ENCODE measurements around the gene DRD1.
"Not testable (repeated sequence)": the region's sequence is repeated elsewhere in the genome, so short reads cannot be mapped to it uniquely, and the experiment has no call there.

The DRD1 gene

DNA sequence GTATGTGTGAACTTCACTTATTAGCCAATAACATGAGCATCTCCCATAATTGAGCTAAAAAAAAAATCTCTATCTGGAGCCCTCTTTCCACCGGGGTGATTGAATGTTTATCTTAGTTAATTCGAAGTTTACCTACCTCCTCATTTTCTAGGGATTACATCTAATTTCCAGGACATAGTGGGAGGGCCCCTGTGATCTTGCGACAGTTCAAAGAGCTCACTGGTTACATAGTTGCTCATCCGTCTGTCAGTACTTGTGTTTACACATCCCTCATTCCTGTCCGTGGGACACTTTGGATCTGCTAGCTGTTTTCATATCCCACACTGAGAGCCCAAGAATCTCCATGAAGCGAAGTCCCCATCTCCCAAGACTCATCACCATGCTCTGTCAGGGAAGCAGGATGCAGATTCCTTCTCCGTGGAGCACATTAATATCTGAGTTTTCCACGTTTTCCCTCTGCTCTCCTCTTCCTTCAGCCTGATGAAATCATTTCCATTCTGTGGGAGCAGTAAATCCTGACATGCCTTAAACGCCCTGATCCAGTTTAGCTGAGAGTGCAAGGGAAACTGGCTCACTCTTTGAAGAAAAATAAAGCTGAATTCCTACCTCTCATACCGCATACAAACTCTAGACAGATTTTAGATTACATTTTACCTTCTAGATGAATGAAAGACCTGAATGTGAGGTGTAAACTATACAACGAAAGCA, 24.2 kb upstream of the DRD1 start:
- no peak for DNase-seq

DNA sequence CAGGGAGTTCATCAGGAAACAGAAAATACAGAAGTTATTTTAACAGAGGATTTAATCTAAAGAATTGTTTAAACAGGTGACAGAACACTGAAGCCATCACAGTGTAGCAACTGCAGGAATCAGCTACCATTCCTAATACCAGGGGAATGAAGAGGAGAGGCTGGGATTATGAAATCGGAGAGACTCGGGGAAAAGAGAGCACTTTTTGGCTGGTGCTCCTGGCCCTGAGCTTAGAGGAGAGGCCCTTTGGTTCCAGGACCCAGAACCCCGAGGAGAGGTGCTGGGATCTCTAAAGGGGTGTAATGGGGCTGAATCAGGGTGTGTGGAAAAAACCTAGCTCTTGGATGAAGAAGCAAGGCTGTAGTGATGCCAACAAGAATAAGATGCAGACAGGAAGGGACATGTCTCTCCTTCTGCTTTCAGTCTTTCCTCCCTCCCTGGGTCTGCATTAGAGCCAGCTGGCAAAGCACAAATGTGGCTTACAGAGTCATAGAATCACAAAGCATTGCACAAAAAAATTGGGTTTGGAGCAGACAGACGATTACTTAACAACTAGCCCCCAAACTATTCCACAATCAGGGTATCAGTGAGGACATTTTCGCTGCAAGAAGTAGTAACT, 22.8 kb upstream of the DRD1 start:
- no peak for DNase-seq

DNA sequence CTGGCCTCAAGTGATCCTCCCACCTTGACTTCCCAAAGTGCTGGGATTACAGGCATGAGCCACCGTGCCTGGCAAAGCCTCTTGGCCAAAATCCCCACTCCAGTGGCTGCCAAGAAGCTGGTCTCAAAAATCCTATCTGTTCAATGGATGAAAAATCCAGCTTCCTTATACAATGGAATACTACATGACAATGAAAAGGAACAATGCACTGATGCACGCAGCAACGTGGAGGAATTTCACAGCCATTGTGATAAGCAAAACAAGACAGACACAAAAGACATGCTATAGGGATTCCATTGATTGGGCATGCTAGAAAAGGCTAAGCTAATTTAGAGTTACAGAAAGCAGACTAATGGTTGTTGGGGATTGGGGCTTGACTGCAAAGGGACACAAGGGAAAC, 21.3 kb upstream of the DRD1 start:
- DNase-seq: no peak

DNA sequence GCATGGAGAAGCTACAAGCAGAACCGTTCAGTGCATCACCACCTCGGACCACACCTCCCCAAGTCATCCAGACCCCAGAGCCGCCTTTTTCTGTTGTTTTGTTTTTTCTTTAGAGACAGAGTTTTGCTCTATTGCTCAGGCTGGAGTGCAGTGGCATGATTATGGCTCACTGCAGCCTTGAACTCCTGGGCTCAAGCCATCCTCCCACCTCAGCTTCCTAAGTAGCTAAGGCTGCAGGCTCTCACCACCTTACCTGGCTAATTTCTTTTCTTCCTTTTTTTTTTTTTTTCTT, 20.9 kb upstream of the DRD1 start:
- DNase-seq: no peak

DNA sequence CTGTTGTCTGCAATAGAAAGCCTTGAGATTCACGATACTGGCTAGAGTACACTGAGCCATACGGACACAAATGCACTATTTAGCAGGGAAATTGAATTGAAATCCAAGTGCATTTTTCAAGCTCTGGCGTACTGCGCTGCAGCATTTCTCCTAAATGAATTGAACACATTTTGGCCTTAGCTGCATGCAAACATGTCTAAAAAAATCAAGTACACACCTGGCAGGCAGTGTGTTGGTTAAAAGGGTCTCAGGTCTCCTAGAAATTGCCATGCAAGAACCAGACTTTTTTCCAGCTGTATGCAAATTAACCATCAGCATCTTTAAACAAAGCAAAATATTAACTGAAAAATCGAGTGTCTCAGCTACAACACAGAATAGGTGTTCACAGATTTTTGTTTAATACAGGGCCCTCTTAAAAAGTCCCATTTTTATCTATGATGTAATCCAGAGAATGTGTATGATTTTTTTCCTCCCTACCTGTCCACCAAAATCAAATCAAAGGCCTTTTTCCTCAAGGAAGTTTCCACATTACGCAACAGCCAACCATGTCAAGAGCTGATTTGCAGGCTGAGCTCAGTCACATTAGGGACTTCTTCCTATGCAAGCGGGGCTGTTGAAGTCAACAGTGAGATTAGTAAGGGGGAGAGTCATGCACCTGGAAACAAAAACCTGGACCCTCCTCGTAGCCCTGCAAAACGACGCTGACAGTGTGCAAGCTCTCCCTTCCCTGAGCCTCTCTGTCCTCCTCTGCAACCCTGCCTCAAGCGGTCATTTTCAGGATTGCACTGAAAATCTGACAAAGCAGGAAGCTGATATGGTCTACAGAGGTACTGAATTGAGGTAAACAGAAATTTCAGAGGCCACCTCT, 20.3 kb upstream of the DRD1 start:
- DNase-seq: peak; percentile 62

DNA sequence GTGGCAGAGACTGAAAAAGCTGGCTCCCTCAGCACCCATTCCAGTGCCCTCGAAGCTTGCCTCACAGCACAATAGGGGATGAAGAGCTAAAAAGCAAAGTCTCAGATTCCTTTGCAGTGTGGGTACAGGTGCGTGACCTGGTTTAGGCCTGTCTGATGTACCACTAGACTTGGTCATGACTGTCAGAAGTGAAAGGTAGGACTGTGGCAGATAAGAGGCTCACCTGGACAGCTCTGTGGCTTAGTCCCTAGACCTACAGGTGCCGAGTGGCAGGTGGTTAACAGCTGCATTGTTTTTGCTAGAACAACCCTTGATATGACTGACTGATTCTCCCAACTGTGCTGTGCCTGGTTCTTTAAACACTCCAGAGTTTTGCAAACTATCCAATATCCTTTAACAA, 19.7 kb upstream of the DRD1 start:
- DNase-seq: no peak

DNA sequence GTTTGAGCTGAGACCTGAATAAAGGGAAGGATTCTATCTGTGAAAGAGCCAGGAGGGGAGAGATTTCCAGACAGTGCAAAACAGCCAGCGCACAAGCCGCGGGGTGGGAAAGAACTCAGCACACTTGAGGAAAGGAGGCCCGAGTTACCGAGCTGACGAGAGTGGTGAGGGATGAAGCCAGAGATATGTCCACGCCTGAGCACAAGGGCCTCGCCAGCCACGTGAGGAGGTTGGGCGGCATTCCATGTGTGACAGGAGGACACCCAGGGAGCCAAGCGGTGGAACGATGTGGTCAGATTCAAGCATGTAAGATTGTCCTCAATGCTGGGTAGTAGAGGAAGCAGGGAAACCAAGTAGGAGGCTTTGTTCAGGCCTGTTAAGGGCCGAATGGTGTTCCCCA, 17.4 kb upstream of the DRD1 start:
- no peak for DNase-seq

DNA sequence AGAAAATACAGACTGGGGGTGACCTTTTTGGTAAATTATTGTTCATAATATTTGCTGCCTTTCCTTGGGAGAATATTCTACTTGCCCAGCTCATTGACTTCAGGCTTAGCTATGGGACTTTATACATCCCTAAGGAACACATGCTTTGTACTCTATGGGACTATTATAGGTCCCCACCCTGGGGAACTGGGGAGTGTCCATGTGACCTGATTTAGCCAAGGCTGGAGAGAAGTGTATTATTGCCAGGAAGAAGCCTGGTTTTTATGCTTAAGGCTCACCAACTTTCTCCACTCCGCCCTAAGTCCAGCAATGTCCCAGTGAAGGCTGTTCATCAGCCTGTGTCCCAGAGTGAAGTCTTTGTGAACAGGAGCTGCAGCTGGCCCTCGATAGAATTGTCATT, 16.6 kb upstream of the DRD1 start:
- no peak for DNase-seq

DNA sequence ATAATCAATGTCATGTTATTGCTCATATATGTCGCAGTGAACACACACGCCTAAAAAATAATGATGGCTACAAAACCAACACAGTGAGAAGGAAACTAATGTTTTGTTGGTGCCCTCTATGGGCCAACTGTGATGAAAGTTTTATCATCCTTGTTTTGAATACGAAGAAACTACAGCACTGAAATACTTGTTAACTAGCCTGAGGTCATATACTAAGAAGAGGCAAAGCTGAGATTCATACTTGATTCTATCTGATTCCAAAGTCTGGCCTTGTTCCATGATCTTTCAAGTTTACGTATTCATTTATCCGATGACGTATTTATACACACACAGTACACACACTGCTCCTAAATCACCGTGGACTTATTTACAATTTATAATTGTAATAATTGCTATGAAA, 16.1 kb upstream of the DRD1 start:
- DNase-seq: peak; percentile 68

DNA sequence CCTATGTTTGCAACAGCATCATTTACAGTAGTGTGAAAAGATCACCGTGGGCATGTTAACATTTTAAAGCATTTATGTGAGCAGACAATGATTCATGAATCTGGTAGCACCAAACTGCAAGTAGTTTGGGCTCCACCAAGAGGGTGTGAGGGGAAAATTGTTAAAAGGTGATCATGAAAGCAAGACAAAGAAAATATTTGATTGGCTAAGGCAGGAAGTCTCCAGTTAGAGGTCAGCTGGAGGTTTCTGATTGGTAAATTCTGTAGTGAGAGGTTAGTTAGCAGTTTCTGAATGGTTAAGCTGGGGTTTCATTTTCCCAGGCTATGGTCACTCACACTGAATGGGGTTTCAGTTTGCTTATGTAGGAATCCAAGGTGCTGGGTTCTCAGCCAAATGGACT, 13.5 kb upstream of the DRD1 start:
- DNase-seq: no peak

DNA sequence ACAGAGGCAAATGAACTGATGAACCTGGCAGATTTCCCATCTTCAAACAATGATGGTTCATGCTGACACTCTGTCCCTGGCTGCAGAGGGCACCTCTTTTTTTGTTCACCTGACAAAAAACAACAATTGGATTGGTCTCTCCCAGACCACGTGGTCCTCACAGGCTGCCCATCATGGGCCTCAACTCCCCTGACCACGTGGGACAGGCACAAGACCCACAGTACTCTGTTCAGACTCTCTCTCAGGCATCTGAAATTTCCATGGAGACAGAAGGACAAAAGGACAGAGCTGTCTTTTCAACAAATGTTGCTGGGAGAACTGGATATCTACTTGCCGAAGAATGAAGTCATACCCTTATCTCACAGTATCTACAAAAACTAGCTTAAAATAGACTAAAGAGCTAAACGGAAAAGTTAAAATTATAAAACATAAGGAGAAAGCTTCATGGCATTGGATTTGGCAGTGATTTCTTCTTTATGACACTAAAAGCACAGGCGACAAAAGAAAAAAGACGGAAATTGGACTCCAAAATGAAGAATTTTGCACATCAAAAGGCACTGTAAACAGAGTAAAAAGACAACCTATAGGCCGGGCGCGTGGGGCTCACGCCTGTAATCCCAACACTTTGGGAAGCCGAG, 12.2 kb upstream of the DRD1 start:
- DNase-seq: no peak

DNA sequence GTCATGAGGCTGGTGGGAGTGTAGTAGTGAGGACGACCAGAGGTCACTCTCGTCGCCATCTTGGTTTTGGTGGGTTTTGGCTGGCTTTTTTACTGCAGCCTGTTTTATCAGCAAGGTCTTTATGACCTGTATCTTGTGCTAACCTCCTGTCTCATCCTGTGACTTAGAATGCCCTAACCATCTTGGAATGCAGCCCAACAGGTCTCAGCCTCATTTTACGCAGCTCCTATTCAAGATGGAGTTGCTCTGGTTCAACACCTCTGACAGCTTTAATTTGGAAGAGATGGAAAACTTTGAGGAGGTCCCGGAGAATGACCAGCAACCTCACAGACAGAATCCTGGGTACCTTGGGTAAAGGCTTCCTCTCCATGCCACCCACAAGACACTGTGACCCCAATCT, 10.4 kb upstream of the DRD1 start:
- DNase-seq: not testable (repeated sequence)

DNA sequence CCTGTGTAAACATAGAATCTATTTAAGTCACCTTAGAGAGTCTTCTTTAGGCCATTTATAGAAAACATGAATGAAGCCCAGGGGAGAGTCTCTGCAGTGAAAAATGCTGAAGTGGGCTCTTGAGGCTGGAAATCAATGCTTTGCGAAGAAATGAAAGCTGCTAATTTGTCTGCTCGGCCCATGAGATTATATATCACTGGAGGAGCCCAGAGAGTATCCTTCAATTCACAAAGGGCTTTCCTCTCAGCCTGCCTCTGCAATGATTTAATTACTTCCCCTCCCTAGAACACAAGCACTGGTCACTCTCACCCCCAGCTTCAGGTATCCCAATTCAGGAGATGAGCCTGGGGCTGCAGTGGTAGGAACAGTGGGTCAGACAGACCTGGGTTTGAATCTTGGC, 8.2 kb upstream of the DRD1 start:
- DNase-seq: no peak

DNA sequence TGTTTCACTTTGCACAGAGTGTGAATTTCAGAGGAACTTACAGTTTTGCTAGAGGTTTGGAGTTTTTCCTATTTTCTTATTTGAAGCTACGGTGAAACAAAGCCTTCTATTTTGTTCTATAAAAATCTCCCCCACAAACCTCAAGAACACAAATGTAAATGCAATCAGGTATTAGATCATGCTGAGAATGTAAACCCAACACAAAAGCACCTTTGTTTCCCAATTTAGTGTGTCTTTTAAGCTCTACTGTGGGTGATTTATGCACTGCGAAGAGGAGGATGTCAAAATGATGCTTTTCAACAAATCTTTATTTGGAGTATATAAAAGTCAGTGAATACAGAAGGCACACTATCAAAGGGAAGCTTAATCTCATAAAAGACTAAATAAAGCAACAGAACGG, 4.3 kb upstream of the DRD1 start:
- DNase-seq: no peak

DNA sequence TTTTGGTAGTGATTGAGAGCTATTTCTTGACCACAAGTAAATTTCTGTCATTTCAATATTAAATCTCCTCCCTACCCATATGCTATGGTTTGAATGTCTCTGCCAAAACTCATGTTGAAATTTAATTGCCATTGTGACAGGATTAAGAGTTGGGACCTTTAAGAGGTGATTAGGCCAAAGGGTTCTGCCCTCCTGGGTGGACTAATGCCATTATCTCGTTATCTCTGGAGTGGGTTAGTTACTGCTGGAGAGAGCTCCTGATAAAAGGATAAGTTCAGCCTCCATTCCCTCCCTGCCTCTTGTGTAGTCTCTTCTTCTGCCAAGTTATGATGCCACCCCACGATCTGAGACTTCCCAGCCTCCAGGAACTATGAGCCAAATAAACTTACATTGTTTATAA, 3.6 kb upstream of the DRD1 start:
- DNase-seq: no peak

DNA sequence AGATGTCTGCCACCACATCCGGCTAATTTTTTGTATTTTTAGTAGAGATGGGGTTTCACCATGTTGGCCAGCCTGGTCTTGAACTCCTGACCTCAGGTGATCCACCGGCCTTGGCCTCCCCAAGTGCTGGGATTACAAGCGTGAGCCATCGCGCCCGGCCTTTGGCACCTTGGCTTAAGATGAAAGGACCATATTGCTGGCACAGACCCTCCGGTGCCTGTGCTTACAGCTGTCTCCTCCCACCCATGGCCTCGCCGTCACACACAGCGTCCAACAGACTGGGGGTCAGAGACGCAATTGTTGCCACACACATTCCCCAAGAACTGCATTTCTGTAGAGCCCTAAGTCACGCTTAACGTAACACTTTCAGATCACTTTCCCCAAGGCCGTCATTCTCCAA, 2.4 kb upstream of the DRD1 start:
- not testable (repeated sequence) for DNase-seq

DNA sequence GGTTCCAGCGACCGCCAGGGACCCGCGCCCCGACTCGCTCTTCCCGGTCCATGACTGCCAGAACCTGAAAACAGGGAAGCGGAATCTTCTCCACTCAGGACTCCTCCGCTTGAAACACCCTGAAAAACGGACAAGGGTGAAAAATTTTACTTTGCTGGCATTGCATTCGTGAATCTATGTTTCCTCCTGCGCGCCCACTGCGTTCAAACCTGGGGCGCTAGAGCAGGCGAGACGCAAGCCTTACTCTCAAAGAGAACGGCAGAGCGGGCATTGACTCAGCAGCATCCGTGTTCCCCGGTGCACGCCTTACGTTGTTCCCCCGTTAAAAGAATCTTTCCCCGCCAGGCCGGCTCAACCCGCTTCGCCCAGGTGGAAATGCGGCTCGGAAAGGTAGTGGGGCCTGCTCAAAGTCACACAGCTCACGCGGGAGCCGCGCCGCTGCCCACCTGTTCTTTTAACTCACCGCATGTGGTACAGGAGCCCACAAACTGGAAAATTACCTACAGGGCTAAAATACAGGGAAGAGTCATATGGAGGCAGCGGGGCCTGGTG, 999 bp upstream of the DRD1 start:
- DNase-seq: no peak

DNA sequence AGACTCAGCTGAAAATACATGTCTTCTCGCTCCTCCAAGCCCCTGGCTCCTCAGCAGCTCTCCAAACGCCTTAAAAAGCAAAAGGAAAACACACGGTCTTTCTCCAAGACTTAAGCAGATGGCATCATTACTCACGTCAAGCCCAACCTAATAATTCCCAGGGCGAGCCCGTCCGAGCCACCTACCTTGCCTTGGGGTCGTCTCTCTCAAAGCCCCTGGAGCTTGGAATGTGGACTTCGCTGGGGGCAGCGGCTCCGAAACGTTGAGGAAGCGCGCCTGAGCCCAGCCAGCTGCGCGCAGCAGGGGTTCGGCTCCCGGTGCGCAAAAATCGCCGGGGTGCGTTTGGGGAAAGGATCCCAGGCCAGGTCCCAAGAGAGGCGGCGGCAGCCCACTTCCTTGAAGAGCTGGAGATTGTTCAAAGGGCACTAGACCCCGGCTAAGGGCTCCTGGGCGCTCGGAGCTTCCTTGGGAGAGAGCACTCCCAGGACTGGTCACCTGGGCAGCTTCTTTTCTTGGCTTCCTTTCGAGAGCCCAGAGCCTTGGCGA, 395 bp downstream of the DRD1 start:
- no peak for DNase-seq

DNA sequence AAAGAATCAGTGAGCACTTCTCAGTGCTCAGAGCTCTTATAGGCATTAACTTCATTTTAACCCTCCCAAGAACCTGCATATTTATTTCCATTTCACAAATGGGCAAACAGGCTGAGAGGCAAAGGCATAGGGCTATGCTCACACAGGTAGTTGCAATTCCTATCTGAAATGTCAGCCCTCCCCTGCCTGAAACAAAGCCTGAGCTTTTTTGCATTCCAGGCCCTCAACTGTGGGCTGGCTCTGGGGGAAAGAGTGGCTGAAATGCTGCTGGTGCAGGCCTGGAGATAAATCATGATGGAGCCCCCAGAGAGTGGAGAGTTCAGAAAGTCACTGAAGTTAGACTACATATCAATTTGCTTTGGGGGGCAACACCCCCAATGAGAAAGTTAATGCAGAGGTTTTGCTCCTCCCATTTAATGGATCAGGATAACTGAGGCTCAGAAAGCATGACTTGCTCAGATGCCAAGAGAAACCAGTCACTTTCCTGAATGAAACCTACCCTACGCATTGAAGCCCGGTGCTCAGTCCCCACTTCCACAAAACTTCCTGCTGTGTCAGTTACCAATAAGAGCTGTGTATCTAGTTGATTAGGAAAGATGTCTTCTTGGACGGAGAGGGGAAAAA, 5.6 kb downstream of the DRD1 start:
- DNase-seq: no peak

DNA sequence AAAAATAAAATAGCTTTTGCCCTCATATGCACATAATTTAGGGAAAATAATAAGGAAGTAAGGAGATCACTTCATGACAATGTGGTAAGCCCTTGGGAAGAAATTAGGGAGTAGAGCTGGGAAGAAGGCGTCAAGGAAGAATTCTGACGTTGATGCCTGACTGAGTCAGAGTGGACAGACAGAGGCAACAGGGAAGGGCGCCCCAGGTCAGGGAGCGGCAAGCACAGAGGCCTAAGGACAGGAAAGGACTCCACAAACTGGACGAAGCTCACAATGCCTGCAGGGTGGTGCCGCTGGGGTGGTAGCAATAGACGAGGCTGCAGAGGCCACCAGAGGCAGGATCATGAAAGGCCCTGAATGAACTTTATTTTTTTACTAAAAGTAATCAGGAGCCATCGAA, 7.6 kb downstream of the DRD1 start:
- no peak for DNase-seq

DNA sequence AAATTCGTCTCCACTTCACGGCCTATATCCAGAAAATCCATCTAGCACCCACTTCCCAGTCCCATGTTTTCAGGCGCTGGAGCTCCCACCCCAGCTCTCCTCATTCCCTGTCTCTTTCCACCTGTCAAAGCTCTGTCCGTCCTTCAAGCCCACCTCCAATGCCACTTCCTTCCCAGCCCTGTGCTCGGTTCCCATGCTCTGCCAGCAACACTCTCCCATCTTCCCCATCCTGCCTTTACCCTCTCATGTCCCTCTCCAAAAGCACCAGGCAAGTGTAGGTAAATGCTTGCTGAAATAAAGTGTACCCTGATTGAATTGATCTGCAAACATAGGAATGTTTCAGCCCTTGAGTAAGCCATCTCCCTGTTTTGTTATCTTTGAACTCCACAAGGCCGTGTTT, 9.2 kb downstream of the DRD1 start:
- DNase-seq: no peak

DNA sequence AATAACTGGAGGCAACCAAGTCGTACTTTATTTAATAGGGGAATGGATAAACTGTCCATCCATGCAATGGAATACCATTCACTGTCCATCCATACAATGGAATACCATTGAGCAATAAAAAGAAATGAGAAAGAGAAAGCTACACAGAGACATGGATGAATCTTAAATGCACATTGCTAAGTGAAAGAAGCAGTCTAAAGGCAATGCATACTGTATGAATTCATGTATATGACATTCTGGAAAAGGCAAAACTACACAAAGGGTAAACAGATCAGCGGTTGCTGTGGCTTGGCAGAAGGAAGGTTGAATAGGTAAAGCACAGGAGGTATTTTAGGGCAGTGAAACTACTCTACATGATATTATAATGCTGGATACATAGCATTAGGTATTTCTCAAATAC, 16.2 kb downstream of the DRD1 start:
- DNase-seq: no peak

DNA sequence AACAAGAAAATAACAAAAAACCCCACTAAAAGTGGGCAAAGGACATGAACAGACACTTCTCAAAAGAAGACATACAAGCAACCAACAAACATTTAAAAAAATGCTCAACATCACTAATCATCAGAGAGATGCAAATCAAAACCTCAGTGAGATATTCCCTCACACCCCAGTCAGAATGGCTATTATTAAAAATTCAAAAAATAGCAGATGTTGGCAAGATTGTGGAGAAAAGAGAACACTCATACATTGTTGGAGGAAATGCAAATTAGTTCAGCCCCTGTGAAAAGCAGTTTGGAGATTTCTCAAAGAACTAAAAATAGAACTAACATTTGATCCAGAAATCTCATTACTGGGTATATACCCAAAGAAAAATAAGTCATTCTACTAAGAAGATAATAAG, 19.4 kb downstream of the DRD1 start:
- not testable (repeated sequence) for DNase-seq

Measured in NCI-H1694 (cell line).